ENCODE data around the gene SPRR2F. TPM values are rescaled to one million over a fixed set of nuclear protein-coding genes. Genes with fewer than 3 reads are reported as not detected.

The SPRR2F gene
- total and polyA plus RNA-seq, 9 of the 15 experiments (the other 6 are each of a cell fraction or from before 2014, with no cell fraction given), result 0.22 to 2.0 (median 0.41) TPM; not detected in 4

- TF ChIP-seq ZNF407 (IDR thresholded peaks at IDR 0.05; ENCODE audit: low read depth) (no peak), TFAM (CRISPR knock-in tag; conservative IDR thresholded peaks at IDR 0.05) (no peak), TEAD4 (IDR thresholded peaks at IDR 0.05; ENCODE audit: low read length) (peak; percentile 79), TEAD4 (CRISPR knock-in tag; IDR thresholded peaks at IDR 0.05; ENCODE audit: borderline replicate concordance) (no peak), NFIX (CRISPR knock-in tag; IDR thresholded peaks at IDR 0.05; ENCODE audit: low read depth) (no peak), TRIM25 (IDR thresholded peaks at IDR 0.05; ENCODE audit: borderline replicate concordance) (no peak), RBM15 (IDR thresholded peaks at IDR 0.05; ENCODE audit: insufficient read depth, low read length) (no peak), RCOR1 (IDR thresholded peaks at IDR 0.05; ENCODE audit: borderline replicate concordance in 1 of 2, low read depth in 2 of 2, low read length in 2 of 2) (0 out of 4 replicates have a peak, but pooled peaks of 1 of the 2 experiments have one; percentile 37), SP2 (IDR thresholded peaks at IDR 0.05; ENCODE audit: extremely low read depth, low read depth, low read length, poor library complexity, severe bottlenecking) (no peak), MTF1 (CRISPR knock-in tag; IDR thresholded peaks at IDR 0.05; ENCODE audit: borderline replicate concordance) (no peak), ETV5 (CRISPR knock-in tag; IDR thresholded peaks at IDR 0.05; ENCODE audit: low read depth) (no peak), RFX7 (CRISPR knock-in tag; IDR thresholded peaks at IDR 0.05) (no peak), PKNOX1 (IDR thresholded peaks at IDR 0.05) (no peak), ZNF347 (CRISPR knock-in tag; IDR thresholded peaks at IDR 0.05; ENCODE audit: low read depth) (no peak), NFE2 (IDR thresholded peaks at IDR 0.05; ENCODE audit: low read depth) (peak; percentile 9; the same call in 1 of the 2 replicates), GATA2 (CRISPR knock-in tag; IDR thresholded peaks at IDR 0.05) (no peak)
Measured at GRCh38 chr1:153072806-153073726, 40.2 kb downstream of the SPRR2F start (continued).

All from K562 (cell line).